Uterus (tissue), 4 donors: ENCODE results near the gene AP1S2. TPM values are rescaled to one million over a fixed set of nuclear protein-coding genes. Genes with fewer than 3 reads are reported as not detected.

Experiments
- DNase-seq, 2 donors: peaks; one replicate each; pipeline ENCODE4 v3.0.0-alpha.2; 2019 to 2020
- H3K27ac ChIP-seq, 2 donors: fragments of 200-600 bp; sonication (generic); 1 replicate in 1 of 2; 2 replicates in 1 of 2; pipeline ENCODE4 v1.5.1; 2016 to 2018
- H3K27me3 ChIP-seq, 2 donors: fragments of 200-600 bp; sonication (generic); one replicate each; pipeline ENCODE4 v1.5.1; 2018 to 2019; ENCODE audit warnings: control low read depth in 1 of 2
- H3K36me3 ChIP-seq, 2 donors: fragments of 200-600 bp; sonication (generic); one replicate each; pipeline ENCODE4 v1.5.1; 2019; ENCODE audit warnings: control low read depth in 1 of 2
- H3K4me1 ChIP-seq, 2 donors: fragments of 200-600 bp; sonication (generic); one replicate each; pipeline ENCODE4 v1.5.1; 2018 to 2019; ENCODE audit warnings: control low read depth in 1 of 2
- H3K4me3 ChIP-seq, 2 donors: fragments of 200-600 bp; sonication (generic); 1 replicate in 1 of 2; 2 replicates in 1 of 2; pipeline ENCODE4 v1.5.1; 2018 to 2019; ENCODE audit warnings: mild to moderate bottlenecking in 1 of 2
- H3K9me3 ChIP-seq, 2 donors: fragments of 200-600 bp; sonication (generic); one replicate each; pipeline ENCODE4 v1.5.1; 2019; ENCODE audit warnings: control low read depth in 1 of 2
- CTCF ChIP-seq, 4 experiments: fragments of 200-600 bp in 2 of 4; fragments of 450-650 bp in 2 of 4; sonication (generic) in 2 of 4; IDR thresholded peaks; one replicate each; pipeline ENCODE4 v1.5.1; 2016 to 2019; ENCODE audit warnings: antibody characterized with exemption in 4 of 4, mild to moderate bottlenecking in 2 of 4, moderate library complexity in 1 of 4
- POLR2A ChIP-seq, 2 donors: fragments of 450-650 bp; IDR thresholded peaks; one replicate each; pipeline ENCODE4 v1.6.1; 2016; ENCODE audit warnings: antibody characterized with exemption in 2 of 2, mild to moderate bottlenecking in 1 of 2, moderate library complexity in 1 of 2
- intact Hi-C: fragments of 100-400 bp; cut with DNase I; formaldehyde crosslinking; loops from one replicate; pipeline ENCODE4 v1.15.1; 2023; ENCODE audit warnings: low total_unique reads
- total RNA-seq, 4 donors: library from RNA; depleted of rRNA in 3 of 4; stranded (reverse); fragments of >200 nt in 3 of 4; gene quantifications; one replicate each; pipeline versions ENCODE4 v1.1.0 to v1.2.4, GENCODE V29; 2014 to 2023
- donor health status: DM: yes; HTN: yes; CAD: no.

The AP1S2 gene
- total RNA-seq, 4 donors from 2014 or later, result 64.7 to 112 (median 73.9) TPM

DNA sequence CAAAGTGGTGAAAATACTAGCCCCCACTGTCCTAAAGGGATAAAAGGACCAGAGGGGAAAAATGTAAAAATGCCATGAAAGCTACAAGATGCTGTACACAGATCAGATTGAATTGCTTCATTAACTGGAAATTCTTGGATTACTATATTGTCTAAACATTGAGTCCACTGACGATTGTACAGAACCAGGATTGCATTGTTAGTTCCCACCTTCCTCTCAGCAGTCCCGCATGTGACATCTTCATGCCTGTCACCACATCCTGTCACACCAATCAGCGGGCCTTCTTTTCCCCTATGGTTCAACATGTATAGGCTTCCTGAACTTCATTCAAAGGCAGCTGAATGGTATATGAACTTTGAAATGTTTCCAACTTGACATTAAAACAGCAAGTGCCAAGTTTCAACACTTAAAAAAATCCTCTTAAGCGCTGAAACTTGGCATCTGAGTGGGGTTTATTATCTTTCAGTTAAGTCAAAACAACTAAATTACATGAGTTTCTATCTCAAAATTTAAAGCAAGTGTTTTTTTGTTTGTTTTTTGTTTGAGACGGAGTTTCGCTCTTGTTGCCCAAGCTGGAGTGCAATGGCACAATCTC is 39.7 kb downstream of the AP1S2 start:
- no peak for DNase-seq
- no peaks in the 10 kb centered on the region for H3K9me3 ChIP-seq
- H3K27me3 ChIP-seq, result no peaks in the 10 kb centered on the region
- intact Hi-C loops, result no loop called here
- TF ChIP-seq CTCF (IDR thresholded peaks at IDR 0.05), result no peak
- no peak for TF ChIP-seq POLR2A (IDR thresholded peaks at IDR 0.05)
- H3K4me1 ChIP-seq, result no peaks in the 10 kb centered on the region
- H3K27ac ChIP-seq, result no peak overlapping the region
- no peak overlapping the region for H3K4me3 ChIP-seq
- no peaks in the 10 kb centered on the region for H3K36me3 ChIP-seq

GRCh38 chrX:15813416-15813815 is 41.2 kb downstream of the AP1S2 start:
- intact Hi-C loops, result no loop called here
- Histone ChIP-seq H3K27ac (no peak overlapping the region), H3K27me3 (no peaks in the 10 kb centered on the region), H3K4me3 (no peak overlapping the region), H3K36me3 (no peaks in the 10 kb centered on the region), H3K9me3 (no peaks in the 10 kb centered on the region), H3K4me1 (no peaks in the 10 kb centered on the region)
- TF ChIP-seq CTCF (IDR thresholded peaks at IDR 0.05), result no peak
- TF ChIP-seq POLR2A (IDR thresholded peaks at IDR 0.05), result no peak
- no peak for DNase-seq

GRCh38 chrX:15812192-15812938 is 42.2 kb downstream of the AP1S2 start:
- intact Hi-C loops, result no loop called here
- Histone ChIP-seq H3K4me1 (no peaks in the 10 kb centered on the region), H3K27ac (no peak overlapping the region), H3K9me3 (no peaks in the 10 kb centered on the region), H3K27me3 (no peaks in the 10 kb centered on the region), H3K36me3 (no peaks in the 10 kb centered on the region), H3K4me3 (no peak overlapping the region)
- no peak for DNase-seq
- TF ChIP-seq CTCF (IDR thresholded peaks at IDR 0.05) (no peak), POLR2A (IDR thresholded peaks at IDR 0.05) (no peak)

GRCh38 chrX:15808254-15808653 is 46.4 kb downstream of the AP1S2 start:
- Histone ChIP-seq H3K27ac (no peak overlapping the region), H3K4me1 (no peaks in the 10 kb centered on the region), H3K36me3 (no peaks in the 10 kb centered on the region), H3K9me3 (no peaks in the 10 kb centered on the region), H3K27me3 (no peaks in the 10 kb centered on the region), H3K4me3 (no peak overlapping the region)
- TF ChIP-seq POLR2A (IDR thresholded peaks at IDR 0.05) (no peak), CTCF (IDR thresholded peaks at IDR 0.05) (no peak)
- intact Hi-C loops, result no loop called here
- DNase-seq, result no peak

- no peak for TF ChIP-seq POLR2A (IDR thresholded peaks at IDR 0.05)
- no peak for TF ChIP-seq CTCF (IDR thresholded peaks at IDR 0.05)
- Histone ChIP-seq H3K27ac (no peak overlapping the region), H3K36me3 (no peaks in the 10 kb centered on the region), H3K9me3 (no peaks in the 10 kb centered on the region), H3K4me3 (no peak overlapping the region), H3K4me1 (no peaks in the 10 kb centered on the region), H3K27me3 (no peaks in the 10 kb centered on the region)
- intact Hi-C loops, result no loop called here
- DNase-seq, result no peak
Observed at GRCh38 chrX:15804563-15804962, 50.0 kb downstream of the AP1S2 start.
